ENCODE results near the gene CAPS.

The CAPS gene

GRCh38 chr19:5892772-5893275 is 21.2 kb upstream of the CAPS start:
- DNase-seq = no peak

GRCh38 chr19:5893296-5893903 is 20.7 kb upstream of the CAPS start:
- no peak for DNase-seq

GRCh38 chr19:5893907-5894703 is 19.9 kb upstream of the CAPS start:
- DNase-seq = no peak

- DNase-seq = no peak
Measured at GRCh38 chr19:5894704-5895349, 19.2 kb upstream of the CAPS start.

- DNase-seq = no peak
Measured at GRCh38 chr19:5895409-5895808, 18.6 kb upstream of the CAPS start.

- DNase-seq = no peak
Measured at GRCh38 chr19:5895890-5896289, 18.2 kb upstream of the CAPS start.

GRCh38 chr19:5896365-5897076 is 17.5 kb upstream of the CAPS start:
- DNase-seq = no peak

- DNase-seq = no peak
Measured at GRCh38 chr19:5897189-5897969, 16.7 kb upstream of the CAPS start.

- DNase-seq = no peak
Measured at GRCh38 chr19:5899728-5900526, 14.1 kb upstream of the CAPS start.

GRCh38 chr19:5900976-5901375 is 13.1 kb upstream of the CAPS start:
- no peak for DNase-seq

GRCh38 chr19:5903056-5903623 is 10.9 kb upstream of the CAPS start:
- no peak for DNase-seq

GRCh38 chr19:5903624-5904351 is 10.3 kb upstream of the CAPS start, which contains the start of gene NDUFA11:
Gene NDUFA11, minus strand, starts transcription at chr19:5903790. Its CDS starts 82 bp downstream, at chr19:5903708.
- peak; percentile 91 for DNase-seq

GRCh38 chr19:5904352-5905113 is 9.5 kb upstream of the CAPS start, which contains the start of gene VMAC:
Gene VMAC, plus strand, starts transcription at chr19:5904872. Its CDS starts 19 bp downstream, at chr19:5904891.
- DNase-seq = peak; percentile 100

- DNase-seq = no peak
Measured at GRCh38 chr19:5905114-5905778, 8.8 kb upstream of the CAPS start.

- DNase-seq = no peak
Measured at GRCh38 chr19:5907241-5907640, 6.8 kb upstream of the CAPS start.

- DNase-seq = no peak
Measured at GRCh38 chr19:5908773-5909442, 5.1 kb upstream of the CAPS start.

- no peak for DNase-seq
Measured at GRCh38 chr19:5910638-5910907, 3.5 kb upstream of the CAPS start.

GRCh38 chr19:5911366-5911765 is 2.7 kb upstream of the CAPS start:
- no peak for DNase-seq

GRCh38 chr19:5914358-5914774 is 312 bp downstream of the CAPS start:
- no peak for DNase-seq

Data from NCI-H1417 treated with DMSO at 0.1 percent for 48 hours (cell line).